GM12873 (cell line): Measurements from ENCODE around the gene ZFYVE21.

ENCODE experiments used
- TF ChIP-seq, protein P1 (sequence below): IDR thresholded peaks from 2 replicates; pipeline ENCODE4 v1.5.1; 2012; ENCODE audit warnings: low read depth, mild to moderate bottlenecking, moderate library complexity, low read length, control low read depth; ENCODE audit not compliant: insufficient read depth; ENCODE audit errors: missing control alignments

ZFYVE21 gene

GRCh38 chr14:103729496-103730448, 14.2 kb downstream of the ZFYVE21 start:
- TF ChIP-seq, protein P1, sequence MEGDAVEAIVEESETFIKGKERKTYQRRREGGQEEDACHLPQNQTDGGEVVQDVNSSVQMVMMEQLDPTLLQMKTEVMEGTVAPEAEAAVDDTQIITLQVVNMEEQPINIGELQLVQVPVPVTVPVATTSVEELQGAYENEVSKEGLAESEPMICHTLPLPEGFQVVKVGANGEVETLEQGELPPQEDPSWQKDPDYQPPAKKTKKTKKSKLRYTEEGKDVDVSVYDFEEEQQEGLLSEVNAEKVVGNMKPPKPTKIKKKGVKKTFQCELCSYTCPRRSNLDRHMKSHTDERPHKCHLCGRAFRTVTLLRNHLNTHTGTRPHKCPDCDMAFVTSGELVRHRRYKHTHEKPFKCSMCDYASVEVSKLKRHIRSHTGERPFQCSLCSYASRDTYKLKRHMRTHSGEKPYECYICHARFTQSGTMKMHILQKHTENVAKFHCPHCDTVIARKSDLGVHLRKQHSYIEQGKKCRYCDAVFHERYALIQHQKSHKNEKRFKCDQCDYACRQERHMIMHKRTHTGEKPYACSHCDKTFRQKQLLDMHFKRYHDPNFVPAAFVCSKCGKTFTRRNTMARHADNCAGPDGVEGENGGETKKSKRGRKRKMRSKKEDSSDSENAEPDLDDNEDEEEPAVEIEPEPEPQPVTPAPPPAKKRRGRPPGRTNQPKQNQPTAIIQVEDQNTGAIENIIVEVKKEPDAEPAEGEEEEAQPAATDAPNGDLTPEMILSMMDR: no peak

DNA sequence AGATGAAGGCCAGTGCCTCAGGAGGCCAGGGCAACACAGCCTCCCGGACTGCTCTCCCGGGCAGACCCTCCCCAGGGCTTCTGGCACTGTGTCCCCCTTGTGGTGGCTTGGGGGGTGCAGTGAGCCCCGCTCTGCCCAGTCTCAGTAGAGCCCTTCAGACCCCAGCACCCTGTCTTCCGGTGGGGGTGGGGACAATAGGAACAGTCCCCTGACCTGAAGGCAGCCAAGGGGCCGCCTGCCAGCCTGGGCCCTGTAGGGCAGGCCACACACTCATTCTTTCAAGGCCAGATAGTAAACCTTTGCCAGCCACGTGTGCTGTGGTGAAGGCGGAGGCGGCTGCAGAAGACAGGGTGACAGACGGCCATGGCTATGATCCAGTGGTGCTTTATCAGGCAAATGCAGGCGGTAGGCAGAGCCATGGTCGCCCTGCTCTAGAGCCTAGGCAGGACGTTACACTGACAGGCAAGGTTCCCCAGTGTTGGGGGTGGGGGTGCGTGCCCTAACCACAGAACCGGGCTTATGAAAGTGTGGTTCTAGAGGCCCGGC, 15.0 kb downstream of the ZFYVE21 start:
- TF ChIP-seq, protein P1: peak; percentile 28

DNA sequence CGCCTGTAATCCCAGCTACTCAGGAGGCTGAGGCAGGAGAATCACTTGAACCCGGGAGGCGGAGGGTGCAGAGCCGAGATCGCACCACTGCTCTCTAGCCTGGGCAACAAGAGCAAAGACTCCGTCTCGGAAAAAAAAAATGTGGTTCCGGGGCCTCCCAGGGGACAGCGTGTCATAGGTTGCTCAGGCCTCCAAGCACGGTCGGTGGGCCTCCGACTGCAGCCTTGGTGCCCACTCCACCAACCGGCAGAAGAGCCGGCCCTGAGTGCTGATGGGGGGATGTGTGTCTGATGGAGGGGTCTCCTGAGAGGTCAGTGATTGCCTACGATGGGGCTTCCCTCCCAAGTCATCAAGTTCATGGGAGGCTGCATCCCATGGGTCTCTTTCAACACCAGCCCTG, 15.9 kb downstream of the ZFYVE21 start:
- TF ChIP-seq, protein P1: no peak

GRCh38 chr14:103731916-103732867, 16.6 kb downstream of the ZFYVE21 start:
- TF ChIP-seq, protein P1: no peak

DNA sequence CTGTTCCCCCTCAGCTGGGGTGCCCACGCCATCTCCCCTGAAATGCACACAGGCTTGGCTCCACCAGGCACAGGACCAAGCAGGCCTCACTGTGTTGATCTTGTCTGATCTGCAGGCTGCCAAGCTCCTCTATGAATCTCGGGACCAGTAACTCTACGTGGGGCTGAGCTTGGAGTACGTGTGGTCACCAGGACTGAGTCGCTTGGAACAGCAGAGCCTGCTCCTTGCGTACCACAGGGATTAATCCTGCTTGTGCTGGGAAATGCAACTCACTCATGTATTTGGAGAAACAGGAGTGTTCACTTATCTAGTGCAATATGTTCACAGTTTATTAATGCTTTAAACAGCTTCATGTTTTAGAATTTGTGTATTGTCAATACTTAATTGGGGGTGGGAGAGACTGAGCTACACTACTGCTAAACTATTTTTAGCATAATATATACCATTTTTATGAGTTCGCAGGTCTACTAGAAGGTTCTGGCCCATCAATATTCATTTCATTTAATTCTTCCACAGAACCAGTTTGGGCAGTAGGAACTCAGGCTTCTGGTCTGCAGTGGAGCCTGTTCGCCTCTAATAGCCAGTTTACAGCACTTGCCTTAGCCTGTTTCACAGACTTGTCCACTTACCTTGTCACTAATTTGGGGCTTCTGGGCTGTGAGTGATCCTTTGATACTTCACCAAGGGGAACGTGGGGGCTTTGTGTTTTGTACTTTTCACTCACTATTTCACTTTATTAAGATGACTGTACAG, 17.4 kb downstream of the ZFYVE21 start:
- TF ChIP-seq, protein P1: no peak

- TF ChIP-seq, protein P1: no peak
Measured at GRCh38 chr14:103733651-103734050, 18.0 kb downstream of the ZFYVE21 start.
